ENCODE results near the gene PIK3R5.

- TF ChIP-seq, protein P1, sequence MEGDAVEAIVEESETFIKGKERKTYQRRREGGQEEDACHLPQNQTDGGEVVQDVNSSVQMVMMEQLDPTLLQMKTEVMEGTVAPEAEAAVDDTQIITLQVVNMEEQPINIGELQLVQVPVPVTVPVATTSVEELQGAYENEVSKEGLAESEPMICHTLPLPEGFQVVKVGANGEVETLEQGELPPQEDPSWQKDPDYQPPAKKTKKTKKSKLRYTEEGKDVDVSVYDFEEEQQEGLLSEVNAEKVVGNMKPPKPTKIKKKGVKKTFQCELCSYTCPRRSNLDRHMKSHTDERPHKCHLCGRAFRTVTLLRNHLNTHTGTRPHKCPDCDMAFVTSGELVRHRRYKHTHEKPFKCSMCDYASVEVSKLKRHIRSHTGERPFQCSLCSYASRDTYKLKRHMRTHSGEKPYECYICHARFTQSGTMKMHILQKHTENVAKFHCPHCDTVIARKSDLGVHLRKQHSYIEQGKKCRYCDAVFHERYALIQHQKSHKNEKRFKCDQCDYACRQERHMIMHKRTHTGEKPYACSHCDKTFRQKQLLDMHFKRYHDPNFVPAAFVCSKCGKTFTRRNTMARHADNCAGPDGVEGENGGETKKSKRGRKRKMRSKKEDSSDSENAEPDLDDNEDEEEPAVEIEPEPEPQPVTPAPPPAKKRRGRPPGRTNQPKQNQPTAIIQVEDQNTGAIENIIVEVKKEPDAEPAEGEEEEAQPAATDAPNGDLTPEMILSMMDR (IDR thresholded peaks at IDR 0.05): no peak
- TF ChIP-seq POLR2A (IDR thresholded peaks at IDR 0.05): no peak
- no peak for TF ChIP-seq EP300 (IDR thresholded peaks at IDR 0.05)
These were observed 3.0 kb upstream of the PIK3R5 start for GRCh38 chr17:8968503-8968902.

All from tibial nerve (tissue), 4 donors.